H1 (cell line): ENCODE measurements around the gene IPO13. TPM values are rescaled to one million over a fixed set of nuclear protein-coding genes. Genes with fewer than 3 reads are reported as not detected.

Experiments used
- ATF3 ChIP-seq: IDR thresholded peaks from 2 replicates; pipeline ENCODE4 v1.6.1; 2011; ENCODE audit warnings: low read depth, mild to moderate bottlenecking, low read length; ENCODE audit not compliant: insufficient read depth
- JUN ChIP-seq: IDR thresholded peaks from 2 replicates; pipeline ENCODE4 v1.6.1; 2011; ENCODE audit warnings: low read depth, mild to moderate bottlenecking, improper control_type of control experiment, low read length
- SP1 ChIP-seq: IDR thresholded peaks from 2 replicates; pipeline ENCODE4 v1.6.1; 2011; ENCODE audit warnings: low read depth, low read length
- USF2 ChIP-seq: IDR thresholded peaks from 2 replicates; pipeline ENCODE4 v1.6.1; 2011; ENCODE audit warnings: low read length, improper control_type of control experiment
- polyA plus RNA-seq, 7 experiments: library from polyadenylated mRNA; depleted of rRNA in 3 of 7; stranded (reverse) in 5 of 7; unstranded in 2 of 7; fragments of >200 nt in 5 of 7; fragments of 200-250 nt in 2 of 7; gene quantifications; 1 replicate in 5 of 7; 2 replicates in 1 of 7; 4 replicates in 1 of 7; pipeline versions ENCODE4 v1.2.1 to v1.2.3, GENCODE V29; 2011 to 2013; ENCODE audit warnings: missing spikeins in 2 of 7, mixed read lengths in 2 of 7
- total RNA-seq: library from RNA; stranded (reverse); fragmentation: NEBNext Ultra II Directional; extraction: Animal tissue kit (Norgen Biotek cat#: 25700); gene quantifications from 2 replicates; pipeline ENCODE4 v1.2.1, GENCODE V29; 2021
- TF ChIP-seq, protein P1 (sequence below): IDR thresholded peaks from 2 replicates; pipeline ENCODE4 v1.6.1; 2012; ENCODE audit warnings: low read length, inconsistent platforms

Gene IPO13
- total and polyA plus RNA-seq, 2 of the 8 experiments (the other 6 are each of a cell fraction or from before 2014, with no cell fraction given) = 23.0 to 27.0 TPM

DNA sequence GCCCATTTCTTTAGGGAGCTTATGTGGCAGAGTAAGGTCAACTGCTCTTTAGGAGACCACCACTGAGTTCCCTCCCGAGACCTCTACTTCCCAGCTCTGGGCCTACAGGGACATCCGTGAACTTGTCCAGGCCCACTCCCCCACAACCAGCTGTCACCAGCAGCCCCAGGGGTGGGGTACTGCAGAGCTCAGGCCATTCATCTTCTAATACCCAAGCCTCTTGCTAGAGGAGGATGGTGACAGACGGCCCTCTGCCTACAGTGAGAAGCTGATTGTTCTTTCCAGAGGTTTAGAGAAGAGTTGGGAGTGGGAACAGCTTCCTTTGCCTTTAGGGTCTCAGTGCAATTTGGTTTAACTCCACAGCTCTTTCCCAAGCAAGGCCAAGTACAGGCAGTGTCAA is 46.4 kb upstream of the IPO13 start (continued):
- TF ChIP-seq, protein P1, sequence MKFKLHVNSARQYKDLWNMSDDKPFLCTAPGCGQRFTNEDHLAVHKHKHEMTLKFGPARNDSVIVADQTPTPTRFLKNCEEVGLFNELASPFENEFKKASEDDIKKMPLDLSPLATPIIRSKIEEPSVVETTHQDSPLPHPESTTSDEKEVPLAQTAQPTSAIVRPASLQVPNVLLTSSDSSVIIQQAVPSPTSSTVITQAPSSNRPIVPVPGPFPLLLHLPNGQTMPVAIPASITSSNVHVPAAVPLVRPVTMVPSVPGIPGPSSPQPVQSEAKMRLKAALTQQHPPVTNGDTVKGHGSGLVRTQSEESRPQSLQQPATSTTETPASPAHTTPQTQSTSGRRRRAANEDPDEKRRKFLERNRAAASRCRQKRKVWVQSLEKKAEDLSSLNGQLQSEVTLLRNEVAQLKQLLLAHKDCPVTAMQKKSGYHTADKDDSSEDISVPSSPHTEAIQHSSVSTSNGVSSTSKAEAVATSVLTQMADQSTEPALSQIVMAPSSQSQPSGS = no peak
- TF ChIP-seq SP1 = no peak
- TF ChIP-seq ATF3 = no peak
- no peak for TF ChIP-seq USF2
- no peak for TF ChIP-seq JUN
